HG02610 (cell line): ENCODE results near the gene TTC29.
"Not testable (repeated sequence)": the region's sequence is repeated elsewhere in the genome, so short reads cannot be mapped to it uniquely, and the experiment has no call there.

Source experiments
- ATAC-seq: cut with Tn5 transposase; IDR thresholded peaks from one replicate; pipeline ENCODE4 v1.9.1; 2021; ENCODE audit warnings: mild to moderate bottlenecking, moderate library complexity; ENCODE audit not compliant: unreplicated experiment

TTC29 gene

GRCh38 chr4:146723519-146723918, 222.1 kb downstream of the TTC29 start:
- ATAC-seq: peak; percentile 46

GRCh38 chr4:146709956-146710355, 235.7 kb downstream of the TTC29 start:
- no peak for ATAC-seq

- ATAC-seq: no peak
These were observed 245.8 kb downstream of the TTC29 start for GRCh38 chr4:146699910-146700309.

GRCh38 chr4:146674829-146675570, 270.7 kb downstream of the TTC29 start:
- ATAC-seq: no peak

- not testable (repeated sequence) for ATAC-seq
These were observed 281.7 kb downstream of the TTC29 start for GRCh38 chr4:146663968-146664311.

GRCh38 chr4:146661367-146661766, 284.3 kb downstream of the TTC29 start:
- ATAC-seq: no peak
